ENCODE results near the gene AQP2. TPM values are rescaled to one million over a fixed set of nuclear protein-coding genes. Genes with fewer than 3 reads are reported as not detected.

Gene AQP2
- polyA plus RNA-seq, 1 of the 3 experiments (the other 2 are of a cell fraction): not detected

- TF ChIP-seq REST (IDR thresholded peaks at IDR 0.05; ENCODE audit: low read depth, low read length): no peak
Observed at GRCh38 chr12:49942512-49942893, 8.0 kb upstream of the AQP2 start (continued).

GRCh38 chr12:49942921-49943624, 7.5 kb upstream of the AQP2 start:
- Histone ChIP-seq H3K27ac (ENCODE audit: low read depth in 2 of 2, low read length in 1 of 2) (no peak overlapping the region), H3F3A (replicated peaks; ENCODE audit: insufficient read depth) (no peaks in the 10 kb centered on the region), H3K36me3 (replicated peaks in 1 of 2; ENCODE audit: control insufficient read depth in 1 of 2, insufficient read depth in 2 of 2, low read length in 1 of 2) (no peaks in the 10 kb centered on the region), H3K9me2 (no peaks in the 10 kb centered on the region), H3K9ac (no peak overlapping the region), H2AFZ (ENCODE audit: low read depth) (no peak overlapping the region), H3K9me3 (no peaks in the 10 kb centered on the region), H3K79me2 (ENCODE audit: insufficient read depth) (no peaks in the 10 kb centered on the region), H3K4me1 (ENCODE audit: control insufficient read depth in 1 of 2, insufficient read depth in 2 of 2, low read depth in 1 of 2, low read length in 1 of 2) (peaks cover 0 to 4% of the 10 kb centered on the region in 2 experiments; a peak in 1 of 4 replicates), H4K20me1 (ENCODE audit: insufficient read depth) (no peaks in the 10 kb centered on the region), H3K4me2 (no peak overlapping the region), H3K27me3 (ENCODE audit: insufficient read depth) (no peaks in the 10 kb centered on the region), H3K4me3 (ENCODE audit: low read depth in 2 of 2, low read length in 1 of 2) (no peak overlapping the region)
- ChIA-PET POLR2A (no interaction called here), CTCF (interaction anchor here (0.6 to 3.5 kb wide), 14 partner anchors 11 to 127 kb away, joined by 3 to 28 read pairs (median 4); partner anchors contain the start of gene FAIM2)
- no peak for DNase-seq
- WGBS (ENCODE audit: low lambda C conversion rate): 92% methylated on average over 8 of the region's 14 CpGs
- TF ChIP-seq FOXM1 (IDR thresholded peaks at IDR 0.05; ENCODE audit: low read depth) (no peak), REST (IDR thresholded peaks at IDR 0.05; ENCODE audit: low read depth, low read length) (no peak), EP300 (IDR thresholded peaks at IDR 0.05; ENCODE audit: borderline replicate concordance in 1 of 2, low read depth in 1 of 2, low read length in 1 of 2) (no peak), CHD2 (IDR thresholded peaks at IDR 0.05; ENCODE audit: low read length, partially characterized antibody) (no peak), RCOR1 (IDR thresholded peaks at IDR 0.05; ENCODE audit: low read length) (no peak), NRF1 (IDR thresholded peaks at IDR 0.05; ENCODE audit: low read depth, low read length) (no peak), PBX3 (IDR thresholded peaks at IDR 0.05) (no peak), MAX (IDR thresholded peaks at IDR 0.05; ENCODE audit: low read depth) (no peak), GATA2 (CRISPR knock-in tag; IDR thresholded peaks at IDR 0.05) (no peak), FOXJ3 (CRISPR knock-in tag; IDR thresholded peaks at IDR 0.05) (no peak), GABPA (IDR thresholded peaks at IDR 0.05; ENCODE audit: low read depth) (no peak)

Measured in SK-N-SH (cell line).